ENCODE measurements around the gene FBXL22. TPM values are rescaled to one million over a fixed set of nuclear protein-coding genes. Genes with fewer than 3 reads are reported as not detected.

Gene FBXL22
- total and polyA plus RNA-seq, 10 donors = 0.13 to 1.7 (median 0.93) TPM

DNA sequence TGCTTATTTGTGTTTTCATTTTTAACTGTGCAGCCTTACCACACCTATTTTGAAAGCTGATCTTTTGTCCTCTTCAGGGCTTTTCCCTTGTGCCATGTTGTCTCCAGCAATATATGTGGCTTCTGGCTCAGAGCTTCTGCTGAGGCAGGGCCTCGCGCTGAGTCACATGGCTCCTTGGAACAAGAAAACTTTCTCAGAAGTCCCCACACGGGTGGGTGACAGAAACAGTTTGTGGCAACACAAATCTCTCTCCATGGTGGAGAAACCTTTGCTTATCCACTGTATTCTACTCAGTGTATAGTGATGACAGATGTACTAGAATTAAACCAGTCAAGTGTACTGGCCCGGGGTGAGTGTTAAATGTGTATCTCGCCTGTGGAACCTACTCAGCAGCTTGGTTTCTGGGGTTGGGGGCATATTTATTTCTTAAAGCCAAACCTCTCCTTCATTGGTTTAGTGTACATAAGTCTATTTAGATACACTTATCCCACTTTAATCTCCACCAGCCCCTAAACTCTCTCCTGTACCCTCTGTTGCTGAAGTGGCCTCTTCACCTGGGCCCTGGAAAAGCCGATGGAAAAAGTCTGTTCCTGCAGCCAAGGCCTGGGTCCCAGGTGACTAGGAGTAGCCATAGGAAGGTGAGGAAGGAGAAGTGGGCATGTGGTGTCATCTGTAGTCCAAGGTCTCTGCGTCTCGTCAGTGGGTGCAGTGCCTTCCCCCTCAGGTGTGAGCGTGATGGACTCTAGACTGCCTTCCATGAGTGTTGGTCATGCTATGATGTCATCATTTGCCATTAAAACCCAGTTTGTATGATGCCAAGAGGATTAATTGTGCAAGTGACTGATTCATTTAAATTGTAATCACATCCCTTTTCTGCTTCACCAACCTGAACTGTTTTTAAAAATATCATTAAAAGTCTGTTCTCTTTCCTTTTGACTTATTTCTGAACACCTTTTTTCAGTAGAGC is 3.2 kb upstream of the FBXL22 start:
- intact Hi-C loops (cut with DNase I; ENCODE audit: low total_unique reads) = loop anchor here (10.0 kb wide), 1 partner anchor 119 kb away; no protein-coding TSS in a partner anchor
- Histone ChIP-seq H3K9me3 (no peaks in the 10 kb centered on the region), H3K27ac (peak overlapping the region in 5 of 8 donors; percentile 30 to 90 (median 46)), H3K4me3 (no peak overlapping the region), H3K36me3 (peaks cover 0 to 62% (median 43%) of the 10 kb centered on the region in 6 donors), H3K4me1 (peaks cover 0 to 59% (median 35%) of the 10 kb centered on the region in 6 donors), H3K27me3 (replicated peaks in 1 of 7) (no peaks in the 10 kb centered on the region)
- 73 to 84% (median 74%) methylated on average over 9 of the region's 9 CpGs for WGBS, 5 donors
- no peak for TF ChIP-seq POLR2A (IDR thresholded peaks at IDR 0.05)
- TF ChIP-seq CTCF (IDR thresholded peaks at IDR 0.05 in 8 of 11, conservative IDR thresholded peaks at IDR 0.05 in 3 of 11) = no peak
- no peak for TF ChIP-seq POLR2AphosphoS5 (IDR thresholded peaks at IDR 0.05)
- DNase-seq = no peak

DNA sequence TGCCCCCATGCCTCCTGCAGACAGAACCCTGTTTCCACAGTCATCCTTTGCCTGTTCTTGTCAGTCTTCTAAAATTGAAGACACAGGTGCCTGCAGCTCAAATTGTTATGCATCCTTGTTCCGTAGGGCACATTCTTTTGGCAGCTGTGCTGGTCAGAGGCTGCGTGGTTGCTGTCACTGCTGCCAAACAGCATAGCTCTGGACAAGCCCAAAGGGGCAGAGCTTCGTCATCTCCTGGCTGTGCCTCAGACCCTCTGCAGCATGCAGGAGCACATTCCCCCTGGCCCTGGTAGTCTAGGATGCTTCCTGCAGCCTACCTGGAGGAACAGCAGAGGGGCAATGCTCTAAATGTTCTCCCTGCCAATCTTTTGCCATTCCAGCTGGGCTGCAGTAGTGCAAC is 2.1 kb upstream of the FBXL22 start:
- Histone ChIP-seq H3K27ac (peak overlapping the region in 6 of 8 donors; percentile 4 to 90 (median 43)), H3K4me3 (no peak overlapping the region), H3K9me3 (no peaks in the 10 kb centered on the region), H3K4me1 (peaks cover under 1 to 70% (median 46%) of the 10 kb centered on the region in 6 donors), H3K27me3 (replicated peaks in 1 of 7) (no peaks in the 10 kb centered on the region), H3K36me3 (peaks cover 0 to 51% (median 32%) of the 10 kb centered on the region in 6 donors)
- TF ChIP-seq POLR2A (IDR thresholded peaks at IDR 0.05) (no peak), POLR2AphosphoS5 (IDR thresholded peaks at IDR 0.05) (peak; percentile 16 to 41 (median 34))
- intact Hi-C loops (cut with DNase I; ENCODE audit: low total_unique reads) = loop anchor here (10.0 kb wide), 1 partner anchor 120 kb away; no protein-coding TSS in a partner anchor
- 78 to 89% (median 86%) methylated on average over 3 of the region's 3 CpGs for WGBS, 5 donors
- DNase-seq = no peak

- intact Hi-C loops (cut with DNase I; ENCODE audit: low total_unique reads) = loop anchor here (10.0 kb wide), 1 partner anchor 121 kb away; no protein-coding TSS in a partner anchor
- H3K9me3 ChIP-seq = no peaks in the 10 kb centered on the region
- H3K4me1 ChIP-seq = peaks cover 4 to 76% (median 51%) of the 10 kb centered on the region in 6 donors
- no peaks in the 10 kb centered on the region for H3K27me3 ChIP-seq (replicated peaks in 1 of 7)
- TF ChIP-seq POLR2A (IDR thresholded peaks at IDR 0.05) (no peak), CTCF (IDR thresholded peaks at IDR 0.05 in 8 of 11, conservative IDR thresholded peaks at IDR 0.05 in 3 of 11) (no peak), POLR2AphosphoS5 (IDR thresholded peaks at IDR 0.05) (no peak)
- WGBS, 5 donors = 58 to 81% (median 60%) methylated on average over 1 of the region's 1 CpG
- no peak for DNase-seq
- H3K36me3 ChIP-seq = peaks cover 0 to 45% (median 26%) of the 10 kb centered on the region in 6 donors
- H3K4me3 ChIP-seq = no peak overlapping the region
- peak overlapping the region in 5 of 8 donors; percentile 13 to 90 (median 46) for H3K27ac ChIP-seq
Measured at GRCh38 chr15:63595688-63596087, 1.5 kb upstream of the FBXL22 start.

DNA sequence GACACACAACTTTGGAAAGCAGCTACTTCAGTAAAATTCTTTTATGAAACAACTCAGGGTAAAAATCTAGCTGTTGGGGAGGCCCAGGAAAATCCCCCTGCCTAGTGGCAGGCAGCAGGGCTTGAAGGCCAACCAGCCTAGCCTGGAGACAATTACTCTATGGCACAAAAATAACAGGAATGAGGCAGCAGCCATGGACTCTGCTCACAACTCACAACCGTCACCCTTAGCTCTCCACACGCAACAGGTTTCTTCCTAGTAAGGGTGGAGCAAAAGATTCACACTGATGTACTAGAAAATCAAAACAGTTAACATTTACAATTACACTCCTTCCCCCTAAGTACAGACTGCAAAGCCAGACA is 530 bp upstream of the FBXL22 start:
- no peaks in the 10 kb centered on the region for H3K9me3 ChIP-seq
- intact Hi-C loops (cut with DNase I; ENCODE audit: low total_unique reads) = loop anchor here (10.0 kb wide), 1 partner anchor 122 kb away; no protein-coding TSS in a partner anchor
- 70 to 92% (median 85%) methylated on average over 2 of the region's 2 CpGs for WGBS, 5 donors
- DNase-seq = no peak
- peak overlapping the region in 5 of 8 donors; percentile 0 to 90 (median 46) for H3K27ac ChIP-seq
- peaks cover 0 to 35% (median 17%) of the 10 kb centered on the region in 6 donors for H3K36me3 ChIP-seq
- H3K27me3 ChIP-seq (replicated peaks in 1 of 7) = no peaks in the 10 kb centered on the region
- H3K4me3 ChIP-seq = no peak overlapping the region
- peaks cover 5 to 84% (median 55%) of the 10 kb centered on the region in 6 donors for H3K4me1 ChIP-seq
- TF ChIP-seq POLR2AphosphoS5 (IDR thresholded peaks at IDR 0.05) = no peak
- TF ChIP-seq CTCF (IDR thresholded peaks at IDR 0.05 in 8 of 11, conservative IDR thresholded peaks at IDR 0.05 in 3 of 11) = no peak
- TF ChIP-seq POLR2A (IDR thresholded peaks at IDR 0.05) = no peak
